Kidney (tissue), 14 donors: Measurements from ENCODE around the gene RAPGEF1. TPM values are rescaled to one million over a fixed set of nuclear protein-coding genes. Genes with fewer than 3 reads are reported as not detected.

Experiments
- DNase-seq, 5 donors: peaks; one replicate each; pipeline ENCODE4 v3.0.0-alpha.2; 2013 to 2020
- FAIRE-seq: peaks from 2 replicates; lab custom pipeline; 2012; peaks lifted over from hg19 to GRCh38; lab: Jason Lieb, UNC
- H3K27ac ChIP-seq, 2 donors: one replicate each; pipeline ENCODE4 v1.7.0; 2013; ENCODE audit warnings: low read depth in 2 of 2, low read length in 2 of 2, inconsistent platforms in 1 of 2
- H3K27me3 ChIP-seq: one replicate; pipeline ENCODE4 v1.7.1; 2013; ENCODE audit warnings: low read length, inconsistent platforms; ENCODE audit not compliant: control insufficient read depth, insufficient read depth
- H3K36me3 ChIP-seq, 3 donors: one replicate each; pipeline versions ENCODE4 v1.7.0 to v1.7.1; 2013; ENCODE audit warnings: low read length in 3 of 3, control low read depth in 1 of 3, inconsistent platforms in 1 of 3; ENCODE audit not compliant: insufficient read depth in 3 of 3, control insufficient read depth in 2 of 3
- H3K4me1 ChIP-seq, 3 donors: one replicate each; pipeline versions ENCODE4 v1.7.0 to v1.7.1; 2013; ENCODE audit warnings: low read length in 3 of 3, inconsistent platforms in 1 of 3, low read depth in 1 of 3; ENCODE audit not compliant: control insufficient read depth in 2 of 3, insufficient read depth in 2 of 3
- H3K4me3 ChIP-seq, 3 donors: one replicate each; pipeline versions ENCODE4 v1.7.0 to v1.8.1; 2013; ENCODE audit warnings: low read length in 3 of 3, control low read depth in 1 of 3, inconsistent platforms in 1 of 3
- H3K9ac ChIP-seq, 3 donors: one replicate each; pipeline versions ENCODE4 v1.7.0 to v1.7.1; 2013; ENCODE audit warnings: low read length in 3 of 3, control low read depth in 1 of 3, inconsistent platforms in 1 of 3
- H3K9me3 ChIP-seq, 3 donors: one replicate each; pipeline versions ENCODE4 v1.7.0 to v1.7.1; 2013; ENCODE audit warnings: low read length in 3 of 3, control low read depth in 1 of 3, inconsistent platforms in 1 of 3; ENCODE audit not compliant: control insufficient read depth in 2 of 3, insufficient read depth in 1 of 3
- CTCF ChIP-seq: IDR thresholded peaks from 3 replicates; pipeline ENCODE4 v1.5.1; 2012; ENCODE audit warnings: mild to moderate bottlenecking, moderate library complexity, borderline replicate concordance; ENCODE audit not compliant: insufficient read depth; ENCODE audit errors: extremely low read depth
- intact Hi-C: fragments of 100-400 bp; cut with DNase I; formaldehyde crosslinking; loops from one replicate; pipeline ENCODE4 v1.11.1; 2022
- polyA plus RNA-seq: library from polyadenylated mRNA; stranded (reverse); fragments of 350-450 nt; fragmentation: Illumina TruSeq; extraction: RNeasy Lipid Tissue Mini Kit (QIAGEN cat#74804); gene quantifications from one replicate; pipeline ENCODE4 v1.2.3, GENCODE V29; 2014; ENCODE audit warnings: low read depth, low replicate concordance; ENCODE audit not compliant: insufficient read depth
- total RNA-seq: library from RNA; stranded (reverse); fragmentation: NEBNext Ultra II Directional; extraction: Animal tissue kit (Norgen Biotek cat#: 25700); gene quantifications from one replicate; pipeline ENCODE4 v1.2.1, GENCODE V29; 2021
- donor health status: control.
- donor health status: control.
- donor health status: control.
- donor health status: control.
- donor health status: control.
- donor health status: DM: yes; HTN: yes; CAD: no.
- donor health status: Normal renal cell carcinoma (clear cell type).

Gene RAPGEF1
- total and polyA plus RNA-seq, 2 donors from 2014 or later: 15.5 to 79.7 TPM

GRCh38 chr9:131562032-131562959, 177.6 kb downstream of the RAPGEF1 start:
- peaks cover 0 to 5% (median 0%) of the 10 kb centered on the region in 3 donors for H3K9me3 ChIP-seq
- no peak overlapping the region for H3K27ac ChIP-seq
- FAIRE-seq (no peak), DNase-seq (peak in 1 of 5 donors; percentile 54)
- H3K27me3 ChIP-seq: no peaks in the 10 kb centered on the region
- TF ChIP-seq CTCF: no peak
- no peaks in the 10 kb centered on the region for H3K36me3 ChIP-seq
- H3K4me3 ChIP-seq: no peak overlapping the region
- no peak overlapping the region for H3K9ac ChIP-seq
- intact Hi-C loops: no loop called here
- H3K4me1 ChIP-seq: no peaks in the 10 kb centered on the region

- Histone ChIP-seq H3K36me3 (no peaks in the 10 kb centered on the region), H3K27me3 (no peaks in the 10 kb centered on the region), H3K27ac (no peak overlapping the region), H3K4me1 (no peaks in the 10 kb centered on the region), H3K9me3 (peaks cover 0 to 5% (median 0%) of the 10 kb centered on the region in 3 donors), H3K9ac (no peak overlapping the region), H3K4me3 (no peak overlapping the region)
- intact Hi-C loops: no loop called here
- TF ChIP-seq CTCF: no peak
- DNase-seq (no peak), FAIRE-seq (no peak)
Measured at GRCh38 chr9:131559421-131560000, 180.4 kb downstream of the RAPGEF1 start.

DNA sequence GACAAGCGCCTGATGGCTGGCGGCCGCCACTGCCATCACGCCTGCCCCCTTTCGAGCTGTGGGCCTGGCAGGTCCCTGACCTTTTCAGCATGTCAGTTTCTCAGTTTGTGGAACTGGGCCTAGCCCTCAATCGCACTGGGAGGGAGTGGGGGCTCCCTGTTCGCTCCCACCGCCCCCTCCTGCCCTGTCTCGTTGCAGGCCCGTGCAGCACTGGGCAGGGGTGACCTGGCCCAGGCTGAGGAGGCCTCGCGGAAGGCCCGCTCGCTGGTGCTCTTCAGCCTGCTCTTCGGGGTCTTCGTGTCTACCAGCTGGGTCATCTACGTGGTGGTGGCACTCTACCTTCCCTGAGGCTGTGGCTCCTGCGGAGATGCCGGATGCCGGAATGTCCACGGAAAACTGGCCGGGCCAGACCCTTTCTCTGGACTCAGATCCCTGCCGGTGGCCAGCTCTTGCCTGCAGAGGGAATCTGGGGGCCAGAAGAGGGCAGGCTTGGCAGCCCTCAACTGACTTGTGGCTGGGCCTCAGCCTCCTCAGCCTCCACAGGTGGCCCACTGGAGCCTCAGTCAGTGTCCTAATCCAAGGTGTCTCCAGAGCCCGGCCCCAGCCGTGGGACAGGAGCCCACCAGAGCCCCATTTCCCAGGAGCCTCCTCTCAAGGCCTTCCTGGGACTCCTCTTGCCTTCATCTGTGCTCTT, 181.9 kb downstream of the RAPGEF1 start:
- Histone ChIP-seq H3K9ac (no peak overlapping the region), H3K9me3 (peaks cover 0 to 5% (median 0%) of the 10 kb centered on the region in 3 donors), H3K36me3 (no peaks in the 10 kb centered on the region), H3K27me3 (no peaks in the 10 kb centered on the region), H3K27ac (no peak overlapping the region), H3K4me3 (no peak overlapping the region), H3K4me1 (no peaks in the 10 kb centered on the region)
- DNase-seq (no peak), FAIRE-seq (no peak)
- no peak for TF ChIP-seq CTCF
- intact Hi-C loops: no loop called here
